ENCODE results near the gene PLCH2.

DNA sequence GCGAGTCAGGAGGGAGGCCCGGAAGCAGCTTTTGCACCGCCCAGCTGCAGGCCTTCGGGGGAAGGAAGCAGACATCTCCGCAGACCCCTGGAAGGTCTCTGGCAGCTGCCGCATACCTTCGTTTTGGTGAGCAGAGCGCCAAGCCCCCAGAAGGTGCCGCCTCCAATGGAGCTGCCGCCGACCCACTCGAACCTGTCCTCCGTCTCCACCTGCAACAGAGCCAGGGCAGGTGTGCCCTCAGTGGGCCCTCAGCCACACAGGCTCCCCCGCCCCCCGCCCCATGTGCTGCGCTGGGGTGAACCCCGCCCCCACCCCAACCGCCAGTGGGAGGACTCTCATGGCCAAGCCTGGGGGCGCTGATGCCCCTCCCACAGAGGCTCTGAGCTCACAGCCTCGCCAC, 44.1 kb downstream of the PLCH2 start:
- TF ChIP-seq, protein P1, sequence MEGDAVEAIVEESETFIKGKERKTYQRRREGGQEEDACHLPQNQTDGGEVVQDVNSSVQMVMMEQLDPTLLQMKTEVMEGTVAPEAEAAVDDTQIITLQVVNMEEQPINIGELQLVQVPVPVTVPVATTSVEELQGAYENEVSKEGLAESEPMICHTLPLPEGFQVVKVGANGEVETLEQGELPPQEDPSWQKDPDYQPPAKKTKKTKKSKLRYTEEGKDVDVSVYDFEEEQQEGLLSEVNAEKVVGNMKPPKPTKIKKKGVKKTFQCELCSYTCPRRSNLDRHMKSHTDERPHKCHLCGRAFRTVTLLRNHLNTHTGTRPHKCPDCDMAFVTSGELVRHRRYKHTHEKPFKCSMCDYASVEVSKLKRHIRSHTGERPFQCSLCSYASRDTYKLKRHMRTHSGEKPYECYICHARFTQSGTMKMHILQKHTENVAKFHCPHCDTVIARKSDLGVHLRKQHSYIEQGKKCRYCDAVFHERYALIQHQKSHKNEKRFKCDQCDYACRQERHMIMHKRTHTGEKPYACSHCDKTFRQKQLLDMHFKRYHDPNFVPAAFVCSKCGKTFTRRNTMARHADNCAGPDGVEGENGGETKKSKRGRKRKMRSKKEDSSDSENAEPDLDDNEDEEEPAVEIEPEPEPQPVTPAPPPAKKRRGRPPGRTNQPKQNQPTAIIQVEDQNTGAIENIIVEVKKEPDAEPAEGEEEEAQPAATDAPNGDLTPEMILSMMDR (IDR thresholded peaks at IDR 0.05), result no peak
- TF ChIP-seq POLR2A (IDR thresholded peaks at IDR 0.05), result no peak
